ENCODE results near the gene JAKMIP1. TPM values are rescaled to one million over a fixed set of nuclear protein-coding genes. Genes with fewer than 3 reads are reported as not detected.
"Not testable (repeated sequence)": the region's sequence is repeated elsewhere in the genome, so short reads cannot be mapped to it uniquely, and the experiment has no call there.

The JAKMIP1 gene
- total RNA-seq, 1 donor from 2014 or later, result 0.76 TPM

- intact Hi-C loops (cut with DNase I), result no loop called here
- no peak for ATAC-seq
- peak; percentile 34 for DNase-seq (ENCODE audit: low spot score)
Measured at GRCh38 chr4:5993876-5994811, 206.2 kb downstream of the JAKMIP1 start.

- ATAC-seq; intact Hi-C loops (cut with DNase I); DNase-seq (ENCODE audit: low spot score): not testable (repeated sequence)
Measured at GRCh38 chr4:5993346-5993745, 207.0 kb downstream of the JAKMIP1 start.

- ATAC-seq, result no peak
- peak; percentile 45 for DNase-seq (ENCODE audit: low spot score)
- intact Hi-C loops (cut with DNase I), result no loop called here
Measured at GRCh38 chr4:5992828-5993321, 207.5 kb downstream of the JAKMIP1 start.

GRCh38 chr4:5992171-5992827 lies 208.1 kb downstream of the JAKMIP1 start:
- intact Hi-C loops (cut with DNase I), result no loop called here
- DNase-seq (ENCODE audit: low spot score), result peak; percentile 15
- no peak for ATAC-seq

GRCh38 chr4:5991405-5991804 lies 208.9 kb downstream of the JAKMIP1 start:
- DNase-seq (ENCODE audit: low spot score) (no peak), ATAC-seq (no peak)

GRCh38 chr4:5990446-5991160 lies 209.7 kb downstream of the JAKMIP1 start:
- intact Hi-C loops (cut with DNase I), result no loop called here
- DNase-seq (ENCODE audit: low spot score) (no peak), ATAC-seq (no peak)

More at GRCh38 chr4:5991405-5991804, 208.9 kb downstream of the JAKMIP1 start:
- intact Hi-C loops (cut with DNase I), result no loop called here

GRCh38 chr4:5989236-5990225 lies 210.8 kb downstream of the JAKMIP1 start:
- intact Hi-C loops (cut with DNase I), result no loop called here
- ATAC-seq, result no peak
- no peak for DNase-seq (ENCODE audit: low spot score)

- ATAC-seq (no peak), DNase-seq (ENCODE audit: low spot score) (peak; percentile 41)
- intact Hi-C loops (cut with DNase I), result no loop called here
Measured at GRCh38 chr4:5988086-5988845, 212.1 kb downstream of the JAKMIP1 start.

GRCh38 chr4:5984843-5985242 lies 215.5 kb downstream of the JAKMIP1 start:
- intact Hi-C loops (cut with DNase I), result no loop called here
- ATAC-seq (no peak), DNase-seq (ENCODE audit: low spot score) (no peak)

GRCh38 chr4:5982156-5982973 lies 218.0 kb downstream of the JAKMIP1 start:
- intact Hi-C loops (cut with DNase I), result no loop called here
- ATAC-seq, result no peak
- DNase-seq (ENCODE audit: low spot score), result no peak

GRCh38 chr4:5980436-5981155 lies 219.8 kb downstream of the JAKMIP1 start:
- intact Hi-C loops (cut with DNase I), result no loop called here
- DNase-seq (ENCODE audit: low spot score) (no peak), ATAC-seq (no peak)

- intact Hi-C loops (cut with DNase I), result no loop called here
- DNase-seq (ENCODE audit: low spot score) (no peak), ATAC-seq (no peak)
Measured at GRCh38 chr4:5979981-5980380, 220.4 kb downstream of the JAKMIP1 start.

GRCh38 chr4:5976921-5977320 lies 223.4 kb downstream of the JAKMIP1 start:
- intact Hi-C loops (cut with DNase I), result no loop called here
- ATAC-seq (no peak), DNase-seq (ENCODE audit: low spot score) (peak; percentile 9)

GRCh38 chr4:5976431-5976830 lies 223.9 kb downstream of the JAKMIP1 start:
- intact Hi-C loops (cut with DNase I), result no loop called here
- no peak for ATAC-seq
- peak; percentile 26 for DNase-seq (ENCODE audit: low spot score)
